ENCODE results near the gene SYNE2.

Gene SYNE2

DNA sequence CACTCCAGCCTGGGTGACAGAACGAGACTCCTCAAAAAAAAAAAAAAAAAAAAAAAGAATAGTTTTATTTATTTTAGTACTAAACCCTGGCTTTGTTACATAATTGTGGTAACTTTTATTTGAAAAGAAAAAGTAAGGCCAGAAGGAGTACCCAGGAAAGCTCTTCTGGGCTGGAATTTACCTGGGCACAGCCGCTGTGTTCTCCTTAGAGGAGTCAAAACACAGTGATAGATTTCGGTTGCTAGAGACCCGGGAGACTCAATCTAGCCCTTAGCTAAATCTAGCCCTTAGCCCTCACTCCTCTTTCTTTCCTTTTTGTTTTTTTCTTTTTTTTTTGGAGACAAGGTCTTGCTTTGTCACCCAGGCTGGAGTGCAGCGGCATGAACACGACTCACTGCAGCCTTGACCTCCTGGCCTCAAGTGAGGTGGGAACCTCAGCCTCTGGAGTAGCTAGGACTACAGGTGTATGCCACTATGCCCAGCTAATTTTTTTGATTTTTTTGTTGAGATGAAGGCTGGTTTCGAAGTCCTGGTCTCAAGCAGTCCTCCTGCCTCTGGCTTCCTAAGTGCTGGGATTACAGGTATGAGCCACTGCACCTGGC, 49.7 kb downstream of the SYNE2 start:
- no peak overlapping the region for H3K4me2 ChIP-seq
- H3K27me3 ChIP-seq (ENCODE audit: insufficient read depth, low read depth), result no peaks in the 10 kb centered on the region
- H3K9ac ChIP-seq, result no peak overlapping the region
- H3K79me2 ChIP-seq (ENCODE audit: insufficient read depth, low read depth), result no peaks in the 10 kb centered on the region
- TF ChIP-seq CTCF (conservative IDR thresholded peaks at IDR 0.05; ENCODE audit: low read depth, low read length), result no peak
- peaks cover 11% of the 10 kb centered on the region for H3K4me1 ChIP-seq (ENCODE audit: low read depth, poor library complexity, severe bottlenecking)
- H3K4me3 ChIP-seq (IDR thresholded peaks at IDR 0.05; ENCODE audit: insufficient read depth, low read depth, low read length), result no peak overlapping the region
- no peaks in the 10 kb centered on the region for H3K36me3 ChIP-seq (ENCODE audit: insufficient read depth)
- H3K27ac ChIP-seq, result no peak overlapping the region
- H4K20me1 ChIP-seq (ENCODE audit: insufficient read depth), result no peaks in the 10 kb centered on the region
- no peak overlapping the region for H2AFZ ChIP-seq (ENCODE audit: low read depth)

- no peaks in the 10 kb centered on the region for H3K79me2 ChIP-seq (ENCODE audit: insufficient read depth, low read depth)
- H3K27me3 ChIP-seq (ENCODE audit: insufficient read depth, low read depth), result no peaks in the 10 kb centered on the region
- no peak overlapping the region for H3K9ac ChIP-seq
- H3K36me3 ChIP-seq (ENCODE audit: insufficient read depth), result no peaks in the 10 kb centered on the region
- H2AFZ ChIP-seq (ENCODE audit: low read depth), result no peak overlapping the region
- no peak overlapping the region for H3K4me2 ChIP-seq
- TF ChIP-seq CTCF (conservative IDR thresholded peaks at IDR 0.05; ENCODE audit: low read depth, low read length), result no peak
- no peaks in the 10 kb centered on the region for H4K20me1 ChIP-seq (ENCODE audit: insufficient read depth)
- peaks cover 11% of the 10 kb centered on the region for H3K4me1 ChIP-seq (ENCODE audit: low read depth, poor library complexity, severe bottlenecking)
- H3K27ac ChIP-seq, result no peak overlapping the region
- H3K4me3 ChIP-seq (IDR thresholded peaks at IDR 0.05; ENCODE audit: insufficient read depth, low read depth, low read length), result no peak overlapping the region
Measured at GRCh38 chr14:63904724-63905123, 51.9 kb downstream of the SYNE2 start.

GRCh38 chr14:63905370-63905769, 52.6 kb downstream of the SYNE2 start:
- Histone ChIP-seq H3K27ac (no peak overlapping the region), H3K79me2 (ENCODE audit: insufficient read depth, low read depth) (no peaks in the 10 kb centered on the region), H3K36me3 (ENCODE audit: insufficient read depth) (no peaks in the 10 kb centered on the region), H3K9ac (no peak overlapping the region), H3K4me2 (no peak overlapping the region), H3K27me3 (ENCODE audit: insufficient read depth, low read depth) (no peaks in the 10 kb centered on the region), H4K20me1 (ENCODE audit: insufficient read depth) (no peaks in the 10 kb centered on the region), H3K4me1 (ENCODE audit: low read depth, poor library complexity, severe bottlenecking) (peaks cover 11% of the 10 kb centered on the region), H3K4me3 (IDR thresholded peaks at IDR 0.05; ENCODE audit: insufficient read depth, low read depth, low read length) (no peak overlapping the region), H2AFZ (ENCODE audit: low read depth) (no peak overlapping the region)
- TF ChIP-seq CTCF (conservative IDR thresholded peaks at IDR 0.05; ENCODE audit: low read depth, low read length), result no peak

GRCh38 chr14:63908667-63909264, 56.0 kb downstream of the SYNE2 start:
- Histone ChIP-seq H3K9ac (no peak overlapping the region), H3K79me2 (ENCODE audit: insufficient read depth, low read depth) (no peaks in the 10 kb centered on the region), H3K4me3 (IDR thresholded peaks at IDR 0.05; ENCODE audit: insufficient read depth, low read depth, low read length) (no peak overlapping the region), H4K20me1 (ENCODE audit: insufficient read depth) (no peaks in the 10 kb centered on the region), H3K27me3 (ENCODE audit: insufficient read depth, low read depth) (no peaks in the 10 kb centered on the region), H3K36me3 (ENCODE audit: insufficient read depth) (no peaks in the 10 kb centered on the region), H3K4me2 (no peak overlapping the region; the same call in 1 of the 2 replicates), H2AFZ (ENCODE audit: low read depth) (no peak overlapping the region), H3K27ac (no peak overlapping the region), H3K4me1 (ENCODE audit: low read depth, poor library complexity, severe bottlenecking) (no peaks in the 10 kb centered on the region)
- TF ChIP-seq CTCF (conservative IDR thresholded peaks at IDR 0.05; ENCODE audit: low read depth, low read length), result no peak

Data from KMS-11 (cell line).